Measurements from ENCODE around the gene RRP12.

GRCh38 chr10:97390091-97390490, 11.0 kb downstream of the RRP12 start:
- TF ChIP-seq, protein P1, sequence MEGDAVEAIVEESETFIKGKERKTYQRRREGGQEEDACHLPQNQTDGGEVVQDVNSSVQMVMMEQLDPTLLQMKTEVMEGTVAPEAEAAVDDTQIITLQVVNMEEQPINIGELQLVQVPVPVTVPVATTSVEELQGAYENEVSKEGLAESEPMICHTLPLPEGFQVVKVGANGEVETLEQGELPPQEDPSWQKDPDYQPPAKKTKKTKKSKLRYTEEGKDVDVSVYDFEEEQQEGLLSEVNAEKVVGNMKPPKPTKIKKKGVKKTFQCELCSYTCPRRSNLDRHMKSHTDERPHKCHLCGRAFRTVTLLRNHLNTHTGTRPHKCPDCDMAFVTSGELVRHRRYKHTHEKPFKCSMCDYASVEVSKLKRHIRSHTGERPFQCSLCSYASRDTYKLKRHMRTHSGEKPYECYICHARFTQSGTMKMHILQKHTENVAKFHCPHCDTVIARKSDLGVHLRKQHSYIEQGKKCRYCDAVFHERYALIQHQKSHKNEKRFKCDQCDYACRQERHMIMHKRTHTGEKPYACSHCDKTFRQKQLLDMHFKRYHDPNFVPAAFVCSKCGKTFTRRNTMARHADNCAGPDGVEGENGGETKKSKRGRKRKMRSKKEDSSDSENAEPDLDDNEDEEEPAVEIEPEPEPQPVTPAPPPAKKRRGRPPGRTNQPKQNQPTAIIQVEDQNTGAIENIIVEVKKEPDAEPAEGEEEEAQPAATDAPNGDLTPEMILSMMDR (IDR thresholded peaks at IDR 0.05; ENCODE audit: insufficient read depth, low read length) = no peak
- no peak for TF ChIP-seq POLR2AphosphoS5 (IDR thresholded peaks at IDR 0.05; ENCODE audit: low read depth)
- TF ChIP-seq GABPA (IDR thresholded peaks at IDR 0.05; ENCODE audit: low read depth) = no peak
